K562 (cell line): ENCODE data around the gene CASP2. TPM values are rescaled to one million over a fixed set of nuclear protein-coding genes. Genes with fewer than 3 reads are reported as not detected.

Experiments used
- ATAC-seq: fragments of 200-7000 bp; cut with Tn5 transposase; 3 replicates; pipeline ENCODE4 v1.9.1; 2020; ENCODE audit warnings: moderate library complexity
- BruUV-seq: library from RNA; stranded (reverse); fragments of 400-500 nt; replicated peaks from 2 replicates; lab custom pipeline; 2021; lab: Mats Ljungman, UMichigan
- CTCF ChIA-PET: fragments of 300-600 bp; formaldehyde crosslinking; extraction: SDS; loops from one replicate; lab custom pipeline; 2021; ENCODE audit warnings: low intra/inter-chr PET ratio; lab: Yijun Ruan, JAX
- POLR2A ChIA-PET: fragments of 300-600, 350-650 bp; sonication (Branson Sonifier 250); formaldehyde crosslinking; extraction: SDS; loops from one replicate; lab custom pipeline; 2021; ENCODE audit warnings: antibody characterized with exemption, inconsistent platforms; lab: Yijun Ruan, JAX
- DNase-seq, 4 experiments: peaks; one replicate each; pipeline versions ENCODE4 v3.0.0 to v3.0.0-alpha.2; 2011 to 2018; ENCODE audit warnings: low spot score in 3 of 4, mixed read lengths in 3 of 4; ENCODE audit errors: extremely low read depth in 1 of 4
- FAIRE-seq: peaks from 2 replicates; lab custom pipeline; 2011; peaks lifted over from hg19 to GRCh38; lab: Jason Lieb, UNC
- H2AFZ ChIP-seq: 2 replicates; pipeline ENCODE4 v1.6.0; 2011; ENCODE audit warnings: low read depth, low read length, control low read depth, inconsistent platforms
- H3K27ac ChIP-seq: fragments of 200-600 bp; 3 replicates; pipeline ENCODE4 v1.8.0; 2011; ENCODE audit warnings: low read depth, mild to moderate bottlenecking, control low read depth, inconsistent platforms, low read length, moderate library complexity, mixed read lengths; ENCODE audit errors: extremely low read depth
- H3K27me3 ChIP-seq, 2 experiments: fragments of 300-600 bp in 1 of 2; 2 replicates in 1 of 2; 3 replicates in 1 of 2; pipeline versions ENCODE4 v1.6.0 to v1.8.0; 2011; ENCODE audit warnings: inconsistent platforms in 2 of 2, low read length in 2 of 2, mild to moderate bottlenecking in 1 of 2, mixed read lengths in 1 of 2, moderate library complexity in 1 of 2; ENCODE audit not compliant: control insufficient read depth in 2 of 2, insufficient read depth in 2 of 2
- H3K36me3 ChIP-seq: fragments of 300-600 bp; 3 replicates; pipeline ENCODE4 v1.8.0; 2011; ENCODE audit warnings: mild to moderate bottlenecking, low read length, inconsistent platforms; ENCODE audit not compliant: control insufficient read depth, insufficient read depth
- H3K4me1 ChIP-seq, 2 experiments: fragments of 200-600 bp in 1 of 2; replicated peaks in 1 of 2; 2 replicates in 1 of 2; 3 replicates in 1 of 2; pipeline versions ENCODE4 v1.5.1 to v1.8.0; 2011; ENCODE audit warnings: inconsistent platforms in 2 of 2, low read length in 2 of 2, mild to moderate bottlenecking in 1 of 2, mixed read lengths in 1 of 2, moderate library complexity in 1 of 2; ENCODE audit not compliant: control insufficient read depth in 2 of 2, insufficient read depth in 2 of 2
- H3K4me2 ChIP-seq: 2 replicates; pipeline ENCODE4 v1.6.1; 2011; ENCODE audit warnings: low read length, control low read depth, inconsistent platforms, mixed read lengths; ENCODE audit not compliant: insufficient read depth
- H3K4me3 ChIP-seq: fragments of 200-600 bp; sonication (generic), shearing (Covaris generic); 2 replicates; pipeline ENCODE4 v1.5.1; 2016; ENCODE audit warnings: control low read depth, inconsistent platforms
- H3K79me2 ChIP-seq: fragments of 200-600 bp; 3 replicates; pipeline ENCODE4 v1.8.0; 2011; ENCODE audit warnings: low read length, inconsistent platforms; ENCODE audit not compliant: control insufficient read depth, insufficient read depth
- H3K9ac ChIP-seq, 2 experiments: 2 replicates each; pipeline versions ENCODE4 v1.6.0 to v1.6.1; 2011; ENCODE audit warnings: low read depth in 2 of 2, low read length in 2 of 2, control low read depth in 1 of 2, inconsistent platforms in 1 of 2, mild to moderate bottlenecking in 1 of 2, mixed read lengths in 1 of 2; ENCODE audit not compliant: insufficient read depth in 1 of 2
- H3K9me1 ChIP-seq: one replicate; pipeline ENCODE4 v1.6.0; 2011; ENCODE audit warnings: inconsistent platforms, mild to moderate bottlenecking, low read length, moderate library complexity; ENCODE audit not compliant: control insufficient read depth, insufficient read depth
- H3K9me3 ChIP-seq: replicated peaks from 2 replicates; pipeline ENCODE4 v1.5.1; 2011; ENCODE audit warnings: low read depth, low read length, inconsistent platforms; ENCODE audit not compliant: control insufficient read depth, insufficient read depth
- H4K20me1 ChIP-seq: replicated peaks from 2 replicates; pipeline ENCODE4 v1.6.1; 2011; ENCODE audit warnings: low read length, inconsistent platforms, mixed read lengths; ENCODE audit not compliant: control insufficient read depth, insufficient read depth
- BCOR ChIP-seq: fragments of 450-650 bp; IDR thresholded peaks from 2 replicates; pipeline ENCODE4 v1.6.1; 2016
- BHLHE40 ChIP-seq: IDR thresholded peaks from 2 replicates; pipeline ENCODE4 v1.6.1; 2011; ENCODE audit warnings: low read length, improper control_type of control experiment
- CC2D1A ChIP-seq: fragments of 450-650 bp; IDR thresholded peaks from 2 replicates; pipeline ENCODE4 v1.6.1; 2017; ENCODE audit warnings: mild to moderate bottlenecking
- CEBPG ChIP-seq, 3 experiments: fragments of 200-800 bp in 1 of 3; sonication (Bioruptor generic) in 1 of 3; sonication (generic) in 1 of 3; formaldehyde crosslinking in 1 of 3; IDR thresholded peaks in 2 of 3; conservative IDR thresholded peaks in 1 of 3; 2 replicates each; pipeline versions ENCODE4 v1.6.1 to v1.8.0; 2016 to 2022; ENCODE audit warnings: missing compliant biosample characterization in 2 of 3, missing genetic modification characterization in 2 of 3, mild to moderate bottlenecking in 1 of 3, missing genetic modification reagents in 1 of 3
- CEBPZ ChIP-seq: fragments of 150-350 bp; IDR thresholded peaks from 2 replicates; pipeline ENCODE4 v1.6.1; 2014; ENCODE audit warnings: low read depth, mild to moderate bottlenecking, low read length, borderline replicate concordance
- ELF4 ChIP-seq: fragments of 450-650 bp; formaldehyde crosslinking; IDR thresholded peaks from 2 replicates; pipeline ENCODE4 v1.4.0; 2022; ENCODE audit warnings: missing genetic modification characterization
- GTF2E2 ChIP-seq: fragments of 200-800 bp; sonication (Bioruptor generic); IDR thresholded peaks from 2 replicates; pipeline ENCODE4 v1.6.1; 2016; ENCODE audit warnings: missing genetic modification characterization, missing compliant biosample characterization
- HDAC8 ChIP-seq: fragments of 450-650 bp; IDR thresholded peaks from 2 replicates; pipeline ENCODE4 v1.6.1; 2016; ENCODE audit warnings: mild to moderate bottlenecking, missing genetic modification characterization, moderate library complexity, missing compliant biosample characterization
- IFI16 ChIP-seq: fragments of 250-450 bp; sonication (Bioruptor Pico); IDR thresholded peaks from 2 replicates; pipeline ENCODE4 v2.1.2; 2022; ENCODE audit warnings: mild to moderate bottlenecking, inconsistent platforms
- NELFE ChIP-seq: IDR thresholded peaks from 2 replicates; pipeline ENCODE4 v1.6.1; 2011; ENCODE audit warnings: mild to moderate bottlenecking; ENCODE audit not compliant: insufficient read depth, insufficient read length
- PHF21A ChIP-seq: fragments of 450-650 bp; IDR thresholded peaks from 2 replicates; pipeline ENCODE4 v1.6.1; 2017; ENCODE audit warnings: low read depth, borderline replicate concordance
- PHTF2 ChIP-seq: fragments of 250-450 bp; sonication (Bioruptor Pico); IDR thresholded peaks from 2 replicates; pipeline ENCODE4 v1.5.0; 2021; ENCODE audit warnings: mild to moderate bottlenecking
- POLR2G ChIP-seq: fragments of 200-400 bp; formaldehyde crosslinking; IDR thresholded peaks from 2 replicates; pipeline ENCODE4 v1.6.1; 2017; ENCODE audit warnings: low read depth, mild to moderate bottlenecking, antibody characterized with exemption, low read length, moderate library complexity
- SRSF3 ChIP-seq: fragments of 200-400 bp; formaldehyde crosslinking; IDR thresholded peaks from 2 replicates; pipeline ENCODE4 v1.6.1; 2016; ENCODE audit warnings: mild to moderate bottlenecking, low read length, moderate library complexity; ENCODE audit not compliant: insufficient read depth
- ZBTB8A ChIP-seq: fragments of 450-650 bp; IDR thresholded peaks from 2 replicates; pipeline ENCODE4 v1.6.1; 2018; ENCODE audit warnings: mild to moderate bottlenecking, moderate library complexity; ENCODE audit not compliant: partially characterized antibody
- ZFP1 ChIP-seq: fragments of 450-650 bp; formaldehyde crosslinking; IDR thresholded peaks from 2 replicates; pipeline ENCODE4 v1.4.0; 2020; ENCODE audit warnings: mild to moderate bottlenecking, mixed read lengths
- ZNF239 ChIP-seq: fragments of 250-450 bp; sonication (Bioruptor Pico); IDR thresholded peaks from 2 replicates; pipeline ENCODE4 v1.4.0; 2020; ENCODE audit warnings: mild to moderate bottlenecking
- ZNF76 ChIP-seq: fragments of 250-450 bp; sonication (Bioruptor Pico); IDR thresholded peaks from 2 replicates; pipeline ENCODE4 v1.4.0; 2020; ENCODE audit warnings: mild to moderate bottlenecking, moderate library complexity, borderline replicate concordance
- WGBS: fragments of 100-300 bp; shearing (Covaris generic); methylation state at CpG from one replicate; pipeline ENCODE4 v1.1.6; 2016; ENCODE audit warnings: low coverage, mixed read lengths; ENCODE audit not compliant: insufficient coverage; ENCODE audit errors: missing lambda C conversion rate; 5-methylcytosine and 5-hydroxymethylcytosine counted together
- in situ Hi-C: fragments of 300-500 bp; cut with MboI; formaldehyde crosslinking; loops from 4 replicates; pipeline ENCODE4 v1.15.0; 2018; ENCODE audit warnings: inconsistent platforms, mixed read lengths
- intact Hi-C: fragments of 100-400 bp; cut with micrococcal nuclease; formaldehyde crosslinking; loops from 2 replicates; pipeline ENCODE4 v1.14.2; 2022
- polyA plus RNA-seq, 8 experiments: library from polyadenylated mRNA; depleted of rRNA in 4 of 8; stranded (reverse) in 5 of 8; unstranded in 3 of 8; fragments of >200 nt; fragmentation: Nextera tagmentation in 2 of 8; fragmentation: Illumina TruSeq in 1 of 8; extraction: Ambion mirVana in 2 of 8; extraction: Trizol in 1 of 8; gene quantifications; 2 replicates each; pipeline versions ENCODE4 v1.2.1 to v1.2.3, GENCODE V29; 2011 to 2014; ENCODE audit warnings: inconsistent platforms in 1 of 8, missing spikeins in 1 of 8
- total RNA-seq, 7 experiments: library from RNA; depleted of rRNA in 6 of 7; stranded (reverse); fragments of >200 nt in 6 of 7; fragmentation: Illumina TruSeq in 2 of 7; extraction: Trizol in 2 of 7; gene quantifications; 2 replicates each; pipeline versions ENCODE4 v1.2.1 to v1.2.3, GENCODE V29; 2011 to 2021; ENCODE audit warnings: low replicate concordance in 1 of 7
- TF ChIP-seq, protein P1 (sequence below): fragments of 450-650 bp; formaldehyde crosslinking; IDR thresholded peaks from 2 replicates; pipeline ENCODE4 v1.4.0; 2020; ENCODE audit warnings: mild to moderate bottlenecking, mixed read lengths

CASP2 gene
- total and polyA plus RNA-seq, 9 of the 15 experiments (the other 6 are each of a cell fraction or from before 2014, with no cell fraction given) = 18.8 to 64.9 (median 24.1) TPM

DNA sequence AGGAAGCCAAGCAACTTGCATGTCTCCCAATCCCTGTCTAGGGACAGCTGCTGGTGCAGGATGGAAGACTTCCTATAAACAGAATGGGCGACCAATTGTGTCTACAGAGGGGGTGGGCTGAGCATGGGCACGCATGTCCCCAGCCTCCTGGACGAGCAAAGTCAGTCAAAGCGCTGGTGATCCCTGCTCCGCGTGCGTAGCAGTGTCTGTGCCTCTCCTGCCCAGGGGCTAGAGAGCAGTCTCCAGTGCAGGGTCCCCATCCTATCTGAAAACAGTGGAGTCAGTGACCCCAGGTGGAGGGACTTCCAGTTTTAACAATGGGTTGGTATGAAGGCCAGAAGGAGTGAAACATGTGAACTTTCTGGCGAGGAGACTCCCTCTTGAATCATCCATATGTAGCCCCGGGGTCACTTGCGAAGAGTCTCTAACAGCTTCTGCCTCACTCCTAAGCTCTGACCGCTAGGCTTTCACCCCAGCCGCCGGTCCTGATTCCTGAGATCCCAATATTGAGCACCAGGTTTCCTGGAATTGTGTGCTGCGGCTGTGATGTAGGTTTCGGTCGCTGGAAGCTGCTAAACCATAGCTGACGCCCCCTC lies 714 bp upstream of the CASP2 start:
- H3K36me3 ChIP-seq = peaks cover 29% of the 10 kb centered on the region
- ChIA-PET POLR2A (interaction anchor here (1.0 to 1.7 kb wide), 7 partner anchors 8 to 24 kb away, joined by 3 to 8 read pairs (median 4); partner anchors contain the start of gene GSTK1), CTCF (no interaction called here)
- no peak for DNase-seq
- peak overlapping the region; percentile 1 to 63; a peak in 2 of 4 replicates for H3K9ac ChIP-seq
- WGBS = 82% methylated on average over 17 of the region's 17 CpGs
- in situ Hi-C loops (no loop called here), intact Hi-C loops (no loop called here)
- no peaks in the 10 kb centered on the region for H3K27me3 ChIP-seq
- peaks cover 24 to 28% of the 10 kb centered on the region in 2 experiments; a peak in 4 of 5 replicates for H3K4me1 ChIP-seq
- peaks cover 39% of the 10 kb centered on the region for H3K79me2 ChIP-seq
- BruUV-seq = TSS peak; percentile 89
- no peak for ATAC-seq
- H3K9me3 ChIP-seq = peaks cover 7% of the 10 kb centered on the region
- peak overlapping the region; percentile 59 for H3K27ac ChIP-seq
- peak overlapping the region; percentile 91 for H2AFZ ChIP-seq
- H4K20me1 ChIP-seq = no peaks in the 10 kb centered on the region; the same call in 1 of the 2 replicates
- H3K4me2 ChIP-seq = peak overlapping the region; percentile 38
- no peak overlapping the region for H3K4me3 ChIP-seq
- FAIRE-seq = no peak
- peaks cover 4% of the 10 kb centered on the region for H3K9me1 ChIP-seq
- TF ChIP-seq IFI16 = no peak
- peak; percentile 83; the same call in 1 of the 2 replicates for TF ChIP-seq HDAC8 (tag)
- TF ChIP-seq ZBTB8A = no peak
- no peak for TF ChIP-seq ZFP1 (CRISPR knock-in tag)
- TF ChIP-seq, protein P1, sequence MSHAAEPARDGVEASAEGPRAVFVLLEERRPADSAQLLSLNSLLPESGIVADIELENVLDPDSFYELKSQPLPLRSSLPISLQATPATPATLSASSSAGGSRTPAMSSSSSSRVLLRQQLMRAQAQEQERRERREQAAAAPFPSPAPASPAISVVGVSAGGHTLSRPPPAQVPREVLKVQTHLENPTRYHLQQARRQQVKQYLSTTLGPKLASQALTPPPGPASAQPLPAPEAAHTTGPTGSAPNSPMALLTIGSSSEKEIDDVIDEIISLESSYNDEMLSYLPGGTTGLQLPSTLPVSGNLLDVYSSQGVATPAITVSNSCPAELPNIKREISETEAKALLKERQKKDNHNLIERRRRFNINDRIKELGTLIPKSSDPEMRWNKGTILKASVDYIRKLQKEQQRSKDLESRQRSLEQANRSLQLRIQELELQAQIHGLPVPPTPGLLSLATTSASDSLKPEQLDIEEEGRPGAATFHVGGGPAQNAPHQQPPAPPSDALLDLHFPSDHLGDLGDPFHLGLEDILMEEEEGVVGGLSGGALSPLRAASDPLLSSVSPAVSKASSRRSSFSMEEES (CRISPR knock-in tag) = no peak
- no peak for TF ChIP-seq ZNF239
- TF ChIP-seq CEBPG (CRISPR knock-in tag; IDR thresholded peaks at IDR 0.05) = peak; percentile 54
- TF ChIP-seq CEBPG (tag; conservative IDR thresholded peaks at IDR 0.05 in 1 of 2, IDR thresholded peaks at IDR 0.05 in 1 of 2) = no peak
- no peak for TF ChIP-seq SRSF3
- TF ChIP-seq GTF2E2 (tag) = no peak
- TF ChIP-seq ELF4 (CRISPR knock-in tag) = no peak
- no peak for TF ChIP-seq CEBPZ
- no peak for TF ChIP-seq NELFE
- no peak for TF ChIP-seq PHF21A
- peak; percentile 26; the same call in 1 of the 2 replicates for TF ChIP-seq BCOR
- 0 out of 2 replicates have a peak, but pooled peaks have one; percentile 81 for TF ChIP-seq CC2D1A
- TF ChIP-seq ZNF76 (CRISPR knock-in tag) = no peak
- TF ChIP-seq POLR2G = no peak
- no peak for TF ChIP-seq PHTF2 (CRISPR knock-in tag)
- TF ChIP-seq BHLHE40 = no peak
